Ishikawa (cell line): ENCODE results near the gene ADAMTS13.

Experiments used
- CEBPB ChIP-seq: IDR thresholded peaks from 2 replicates; pipeline ENCODE4 v1.6.1; 2012
- EGR1 ChIP-seq: IDR thresholded peaks from 2 replicates; pipeline ENCODE4 v1.6.1; 2012
- EP300 ChIP-seq: IDR thresholded peaks from 2 replicates; pipeline ENCODE4 v1.6.1; 2012; ENCODE audit warnings: borderline replicate concordance
- FOXM1 ChIP-seq: IDR thresholded peaks from 2 replicates; pipeline ENCODE4 v1.6.1; 2012; ENCODE audit warnings: low read depth, borderline replicate concordance
- NFIC ChIP-seq: IDR thresholded peaks from 2 replicates; pipeline ENCODE4 v1.6.1; 2012
- REST ChIP-seq: IDR thresholded peaks from 2 replicates; pipeline ENCODE4 v1.6.1; 2012; ENCODE audit warnings: low read depth, mild to moderate bottlenecking
- TAF1 ChIP-seq: IDR thresholded peaks from 2 replicates; pipeline ENCODE4 v1.6.1; 2012; ENCODE audit warnings: low read depth, mild to moderate bottlenecking
- YY1 ChIP-seq: IDR thresholded peaks from 2 replicates; pipeline ENCODE4 v1.6.1; 2012; ENCODE audit warnings: low read depth
- TF ChIP-seq, protein P1 (sequence below): IDR thresholded peaks from 2 replicates; pipeline ENCODE4 v1.6.1; 2012

DNA sequence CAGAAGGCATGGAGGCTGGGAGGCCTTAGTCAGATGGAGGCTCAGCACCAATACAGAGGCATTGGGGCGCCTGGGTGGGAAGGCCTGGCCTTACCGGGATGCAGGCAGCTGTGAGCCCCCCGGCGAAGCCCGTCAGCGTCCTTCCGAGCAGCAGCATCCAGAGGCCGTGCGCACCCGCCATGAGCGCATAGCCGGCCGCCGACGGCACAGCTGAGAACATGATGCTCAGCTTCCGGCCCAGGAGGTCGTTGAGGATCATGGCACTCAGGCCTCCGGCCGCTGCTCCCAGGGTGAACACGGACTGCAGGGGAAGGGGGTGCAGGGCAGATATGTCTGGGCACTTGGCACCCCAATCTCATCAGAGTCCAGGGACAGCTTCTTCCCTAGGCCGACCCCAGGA, 54.8 kb downstream of the ADAMTS13 start:
- no peak for TF ChIP-seq YY1
- TF ChIP-seq, protein P1, sequence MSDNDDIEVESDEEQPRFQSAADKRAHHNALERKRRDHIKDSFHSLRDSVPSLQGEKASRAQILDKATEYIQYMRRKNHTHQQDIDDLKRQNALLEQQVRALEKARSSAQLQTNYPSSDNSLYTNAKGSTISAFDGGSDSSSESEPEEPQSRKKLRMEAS: no peak
- TF ChIP-seq EGR1: no peak
- no peak for TF ChIP-seq NFIC
- no peak for TF ChIP-seq FOXM1
- no peak for TF ChIP-seq REST
- TF ChIP-seq EP300: no peak
- no peak for TF ChIP-seq TAF1
- TF ChIP-seq CEBPB: no peak
